ENCODE results near the gene OSGIN1.

Gene OSGIN1

DNA sequence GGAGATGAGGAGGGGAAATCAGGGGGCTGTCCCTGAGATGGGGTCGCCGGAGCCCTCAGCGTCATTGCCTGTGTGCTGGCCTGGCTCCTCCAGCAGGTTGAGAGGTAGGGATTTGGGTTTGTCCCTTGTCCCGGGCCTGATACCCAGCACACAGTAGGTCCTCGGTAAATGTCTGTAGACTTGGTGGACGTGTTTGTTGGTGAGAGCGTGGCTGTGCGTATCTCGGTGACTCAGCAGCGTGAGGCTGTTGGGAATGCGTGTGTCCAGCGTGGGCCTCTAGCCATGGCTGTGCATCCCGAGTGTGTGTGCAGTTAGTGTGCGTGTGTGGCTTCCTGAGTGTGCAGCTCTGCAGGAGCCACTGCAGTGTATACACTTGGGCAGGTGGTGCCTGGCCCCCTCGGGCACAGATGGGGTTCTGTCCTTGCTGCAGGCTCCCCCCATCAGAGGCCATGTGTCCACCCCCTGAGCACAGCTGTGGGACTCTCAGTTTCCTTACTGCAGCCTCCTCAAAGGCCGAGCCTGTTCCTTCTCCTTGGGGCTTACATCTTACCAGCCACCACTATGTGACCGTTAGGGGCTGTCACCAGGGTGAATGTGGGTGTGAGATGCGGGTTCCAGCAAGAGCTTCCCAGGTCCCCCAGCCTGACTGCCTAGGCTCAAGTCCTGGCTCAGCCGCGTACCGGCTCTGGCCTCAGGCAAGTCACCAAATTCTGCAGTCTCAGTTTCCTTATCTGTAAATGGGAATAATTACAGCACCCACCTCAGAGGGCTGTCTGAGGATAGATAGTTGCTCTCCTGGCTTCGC is 20.7 kb downstream of the OSGIN1 start:
- DNase-seq, result no peak

- DNase-seq, result no peak
Observed at GRCh38 chr16:83974475-83974874, 21.4 kb downstream of the OSGIN1 start.

GRCh38 chr16:83975590-83976260 is 22.7 kb downstream of the OSGIN1 start:
- DNase-seq, result no peak

DNA sequence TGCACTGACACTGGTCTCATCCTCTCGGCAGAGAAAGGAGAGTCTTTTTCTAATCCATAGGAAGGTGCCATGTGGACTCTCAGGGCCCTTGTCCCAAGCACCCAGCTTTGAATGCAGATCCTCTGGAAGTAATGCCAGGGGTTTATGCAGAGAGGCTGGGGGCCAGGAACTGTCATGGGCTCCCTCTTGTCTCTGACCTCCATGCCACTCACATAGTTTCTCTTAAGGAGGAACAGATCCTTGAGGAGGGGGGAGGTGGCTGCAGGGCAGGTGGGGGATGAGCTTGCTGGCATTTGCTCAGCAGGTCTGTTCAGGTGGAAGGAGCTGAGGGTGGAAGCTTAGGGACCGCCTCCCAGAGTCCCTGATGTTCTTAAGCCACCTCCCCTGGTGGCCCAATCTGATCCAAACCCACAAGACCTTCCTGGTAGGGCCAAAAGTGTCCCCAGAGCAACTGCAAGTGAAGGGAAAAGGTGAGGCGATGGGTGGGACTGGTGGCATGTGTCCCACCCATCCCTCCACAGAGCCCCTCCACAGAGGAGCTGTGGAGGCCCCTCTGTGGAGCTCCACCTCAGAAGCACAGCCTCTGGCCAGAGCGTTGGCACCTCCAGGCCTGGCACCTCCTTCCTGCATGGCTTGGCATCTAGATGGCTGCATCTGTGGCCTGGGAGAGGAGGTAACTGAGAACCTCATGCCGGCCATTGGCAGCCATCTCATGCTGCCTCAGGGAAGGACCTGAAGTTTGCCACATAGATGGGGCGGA is 24.2 kb downstream of the OSGIN1 start:
- DNase-seq, result no peak

DNA sequence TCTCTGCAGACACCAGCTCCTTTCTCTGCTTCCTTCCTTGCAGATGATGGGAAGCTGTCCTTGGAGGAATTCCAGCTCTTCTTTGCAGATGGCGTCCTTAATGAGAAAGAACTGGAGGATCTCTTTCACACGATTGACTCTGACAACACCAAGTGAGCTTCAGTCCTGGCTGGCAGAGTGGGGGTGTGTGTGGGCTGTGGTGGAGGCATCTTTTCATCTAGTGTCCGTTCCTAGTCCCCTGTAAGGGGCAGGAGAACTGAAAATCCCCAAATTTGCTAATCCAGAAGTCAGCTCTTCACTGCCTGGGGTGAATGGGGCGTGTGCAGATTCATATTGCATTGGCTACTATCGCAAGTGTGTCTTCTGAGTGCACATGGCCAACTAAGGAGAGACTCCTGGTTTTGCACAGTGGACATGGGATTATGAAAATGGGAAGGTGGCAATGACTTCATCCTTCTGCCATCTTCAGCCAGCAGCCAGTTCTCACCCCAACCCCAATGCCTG is 25.4 kb downstream of the OSGIN1 start:
- no peak for DNase-seq

DNA sequence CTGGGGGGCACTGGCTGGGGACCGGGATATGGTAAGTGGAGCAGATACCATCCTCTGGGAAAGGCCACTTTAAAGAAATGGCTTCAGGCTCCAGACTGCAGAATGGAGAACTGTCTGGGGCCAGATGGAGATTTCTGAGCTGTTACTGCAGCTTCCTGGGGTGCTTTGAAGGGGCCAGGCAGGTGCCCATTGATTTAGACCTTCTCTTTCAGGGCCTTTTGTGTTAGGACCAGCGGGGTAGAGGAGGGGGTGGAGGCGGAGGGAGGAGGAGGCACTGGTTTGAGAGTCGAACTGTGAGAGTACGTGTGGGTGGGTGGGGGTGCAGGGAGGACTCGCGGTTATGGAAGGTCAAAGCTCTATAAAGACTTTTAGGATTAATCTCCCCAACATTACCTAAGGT is 26.4 kb downstream of the OSGIN1 start:
- no peak for DNase-seq

GRCh38 chr16:83980794-83981193 is 27.8 kb downstream of the OSGIN1 start:
- no peak for DNase-seq

GRCh38 chr16:83981799-83982198 is 28.8 kb downstream of the OSGIN1 start:
- no peak for DNase-seq

DNA sequence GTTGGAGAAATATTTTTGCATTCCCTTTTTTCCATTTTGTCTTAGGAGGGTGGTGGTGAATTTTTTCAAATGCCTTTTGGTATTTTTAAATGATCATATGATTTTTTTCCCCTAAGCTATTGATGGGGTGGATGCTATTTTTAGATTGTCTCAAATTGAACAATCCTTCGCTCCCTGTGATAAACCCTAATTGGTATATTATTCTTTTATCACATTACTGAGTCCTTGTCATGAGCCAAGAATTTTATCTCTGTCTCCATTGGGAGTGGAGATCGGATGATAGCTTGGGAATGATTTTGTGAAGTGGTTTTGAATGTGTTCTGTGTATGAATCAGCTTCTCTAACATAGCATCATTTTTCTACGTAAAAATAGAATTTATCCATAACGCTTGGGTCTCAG is 30.5 kb downstream of the OSGIN1 start:
- DNase-seq, result no peak

GRCh38 chr16:83989300-83989699 is 36.3 kb downstream of the OSGIN1 start:
- DNase-seq, result no peak

GRCh38 chr16:83990492-83990891 is 37.5 kb downstream of the OSGIN1 start:
- DNase-seq, result no peak

GRCh38 chr16:83992624-83993023 is 39.6 kb downstream of the OSGIN1 start:
- no peak for DNase-seq

GRCh38 chr16:83994087-83994486 is 41.0 kb downstream of the OSGIN1 start:
- DNase-seq, result no peak

GRCh38 chr16:83994703-83995102 is 41.7 kb downstream of the OSGIN1 start:
- DNase-seq, result no peak

- DNase-seq, result no peak
Observed at GRCh38 chr16:83995754-83996153, 42.7 kb downstream of the OSGIN1 start.

GRCh38 chr16:83996481-83997252 is 43.6 kb downstream of the OSGIN1 start:
- no peak for DNase-seq

DNA sequence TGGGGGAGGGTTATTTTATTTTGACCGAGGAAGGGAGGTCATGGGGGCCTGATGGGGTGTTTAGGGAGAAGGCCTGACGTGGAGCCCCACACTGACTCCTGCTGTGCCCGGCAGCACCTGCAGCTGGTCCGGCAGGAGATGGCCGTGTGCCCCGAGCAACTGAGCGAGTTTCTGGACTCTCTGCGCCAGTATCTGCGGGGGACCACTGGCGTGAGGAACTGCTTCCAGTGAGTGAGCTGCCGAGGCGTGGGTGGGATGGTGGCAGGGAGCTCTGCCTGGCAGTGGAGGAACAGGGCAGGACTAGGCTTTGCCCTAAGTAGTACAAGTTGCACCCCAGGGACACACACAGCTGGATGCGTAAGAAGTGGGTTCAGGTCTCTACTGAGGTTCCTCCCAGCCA is 45.1 kb downstream of the OSGIN1 start:
- DNase-seq, result no peak

DNA sequence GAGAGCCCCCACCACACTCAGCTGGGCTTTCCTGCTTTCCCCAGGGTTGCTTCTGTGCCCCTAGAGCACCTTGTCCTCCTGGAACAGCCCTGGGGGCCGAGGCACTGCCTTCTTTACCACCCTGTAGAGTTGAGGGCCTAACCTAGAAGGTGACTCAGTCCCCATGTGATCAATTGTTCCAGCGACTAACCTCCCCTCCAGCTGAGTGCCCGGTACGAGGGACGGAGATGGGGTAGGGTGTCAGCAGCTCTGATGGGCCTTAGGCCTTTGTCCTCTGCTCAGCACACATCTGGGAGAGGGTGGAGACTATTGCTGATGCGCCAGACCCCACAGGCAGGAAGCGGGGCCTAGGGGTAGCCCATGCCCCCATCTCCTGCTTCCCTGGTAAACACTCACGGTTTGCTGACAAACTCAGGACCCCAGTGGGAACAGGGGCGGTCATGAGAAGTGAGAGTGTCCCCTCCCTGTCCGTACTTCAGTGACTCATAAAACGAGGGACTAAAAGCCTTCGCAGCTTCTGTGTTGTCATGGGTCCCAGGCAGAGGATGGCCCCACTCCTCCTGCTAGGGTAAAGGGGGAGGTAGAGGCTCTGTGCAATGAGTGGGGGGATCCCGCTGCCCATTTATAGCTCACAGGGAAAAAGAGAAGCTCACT is 48.1 kb downstream of the OSGIN1 start:
- DNase-seq, result no peak

DNA sequence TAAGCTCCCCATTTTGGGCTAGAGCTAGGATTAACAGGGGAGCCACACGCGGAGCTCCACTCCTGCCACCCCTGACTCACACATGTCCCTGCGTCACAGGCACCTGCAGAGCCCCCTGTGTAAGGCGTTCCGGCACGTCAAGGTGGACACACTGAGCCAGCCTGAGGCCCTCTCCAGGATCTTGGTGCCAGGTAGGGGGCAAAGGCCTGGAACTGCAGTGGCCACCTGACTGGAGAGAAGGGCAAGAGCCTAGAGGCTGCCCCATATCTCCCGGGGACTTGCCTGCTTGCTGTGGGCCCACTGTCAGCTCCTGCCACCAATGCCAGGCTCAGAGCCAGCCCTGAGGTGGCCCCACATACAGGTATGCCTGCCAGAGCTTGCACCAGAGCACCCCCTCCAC is 48.7 kb downstream of the OSGIN1 start:
- DNase-seq, result no peak

- DNase-seq, result no peak
Observed at GRCh38 chr16:84003038-84003437, 50.0 kb downstream of the OSGIN1 start.

- DNase-seq, result no peak
Observed at GRCh38 chr16:84004442-84004841, 51.4 kb downstream of the OSGIN1 start.

DNA sequence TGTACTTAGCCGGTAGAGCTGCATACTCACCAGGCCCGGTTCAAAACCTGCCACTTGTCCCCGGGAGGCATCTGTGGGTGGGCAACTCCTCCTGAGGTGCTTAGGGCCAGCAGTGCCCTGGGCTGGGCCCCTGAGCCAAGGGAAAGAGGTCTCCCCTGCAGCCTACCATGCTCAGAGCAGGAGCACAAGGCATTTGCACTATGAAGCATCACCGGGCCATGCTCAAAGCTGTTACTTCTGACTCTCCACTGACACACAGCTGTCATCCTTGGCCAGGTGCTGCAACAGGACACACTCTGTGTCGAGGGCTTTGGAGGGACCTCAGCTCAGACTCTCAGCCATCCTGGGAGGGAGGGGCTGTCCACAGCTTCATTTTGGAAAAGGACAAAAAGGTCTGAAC is 52.4 kb downstream of the OSGIN1 start:
- no peak for DNase-seq

Data from stimulated activated CD4-positive, alpha-beta T cell treated with anti-CD3 and anti-CD28 coated beads, Interleukin-12 subunit alpha, Interleukin-12 subunit beta, amount 100 ng/mL, for 4 hours (primary cell).